Esophagus muscularis mucosa (tissue), 4 donors: ENCODE measurements around the gene POU2F1.

Experiments used
- EP300 ChIP-seq: sonication (generic); formaldehyde crosslinking; IDR thresholded peaks from one replicate; pipeline ENCODE4 v1.6.1; 2017; ENCODE audit warnings: antibody characterized with exemption
- POLR2A ChIP-seq: fragments of 450-650 bp; IDR thresholded peaks from one replicate; pipeline ENCODE4 v1.6.1; 2017; ENCODE audit warnings: antibody characterized with exemption, moderate library complexity, mild to moderate bottlenecking, low read depth
- POLR2AphosphoS5 ChIP-seq, 2 donors: sonication (generic); formaldehyde crosslinking; IDR thresholded peaks; one replicate each; pipeline ENCODE4 v1.6.1; 2017; ENCODE audit warnings: antibody characterized with exemption in 2 of 2
- TF ChIP-seq, protein P1 (sequence below), 3 experiments: fragments of 200-600 bp in 2 of 3; fragments of 450-650 bp in 1 of 3; sonication (generic) in 2 of 3; IDR thresholded peaks; one replicate each; pipeline ENCODE4 v1.5.1; 2017 to 2019; ENCODE audit warnings: antibody characterized with exemption in 3 of 3, mild to moderate bottlenecking in 2 of 3, moderate library complexity in 1 of 3

GRCh38 chr1:167171286-167171929, 49.3 kb upstream of the POU2F1 start:
- TF ChIP-seq, protein P1, sequence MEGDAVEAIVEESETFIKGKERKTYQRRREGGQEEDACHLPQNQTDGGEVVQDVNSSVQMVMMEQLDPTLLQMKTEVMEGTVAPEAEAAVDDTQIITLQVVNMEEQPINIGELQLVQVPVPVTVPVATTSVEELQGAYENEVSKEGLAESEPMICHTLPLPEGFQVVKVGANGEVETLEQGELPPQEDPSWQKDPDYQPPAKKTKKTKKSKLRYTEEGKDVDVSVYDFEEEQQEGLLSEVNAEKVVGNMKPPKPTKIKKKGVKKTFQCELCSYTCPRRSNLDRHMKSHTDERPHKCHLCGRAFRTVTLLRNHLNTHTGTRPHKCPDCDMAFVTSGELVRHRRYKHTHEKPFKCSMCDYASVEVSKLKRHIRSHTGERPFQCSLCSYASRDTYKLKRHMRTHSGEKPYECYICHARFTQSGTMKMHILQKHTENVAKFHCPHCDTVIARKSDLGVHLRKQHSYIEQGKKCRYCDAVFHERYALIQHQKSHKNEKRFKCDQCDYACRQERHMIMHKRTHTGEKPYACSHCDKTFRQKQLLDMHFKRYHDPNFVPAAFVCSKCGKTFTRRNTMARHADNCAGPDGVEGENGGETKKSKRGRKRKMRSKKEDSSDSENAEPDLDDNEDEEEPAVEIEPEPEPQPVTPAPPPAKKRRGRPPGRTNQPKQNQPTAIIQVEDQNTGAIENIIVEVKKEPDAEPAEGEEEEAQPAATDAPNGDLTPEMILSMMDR (IDR thresholded peaks at IDR 0.05) = no peak
- TF ChIP-seq POLR2A (no peak), POLR2AphosphoS5 (IDR thresholded peaks at IDR 0.05) (no peak), EP300 (no peak)
